Measurements from ENCODE around the gene LRRC74B. TPM values are rescaled to one million over a fixed set of nuclear protein-coding genes. Genes with fewer than 3 reads are reported as not detected.

LRRC74B gene
- total and polyA plus RNA-seq, 12 donors = 0.07 to 0.32 (median 0.19) TPM; not detected in 8

DNA sequence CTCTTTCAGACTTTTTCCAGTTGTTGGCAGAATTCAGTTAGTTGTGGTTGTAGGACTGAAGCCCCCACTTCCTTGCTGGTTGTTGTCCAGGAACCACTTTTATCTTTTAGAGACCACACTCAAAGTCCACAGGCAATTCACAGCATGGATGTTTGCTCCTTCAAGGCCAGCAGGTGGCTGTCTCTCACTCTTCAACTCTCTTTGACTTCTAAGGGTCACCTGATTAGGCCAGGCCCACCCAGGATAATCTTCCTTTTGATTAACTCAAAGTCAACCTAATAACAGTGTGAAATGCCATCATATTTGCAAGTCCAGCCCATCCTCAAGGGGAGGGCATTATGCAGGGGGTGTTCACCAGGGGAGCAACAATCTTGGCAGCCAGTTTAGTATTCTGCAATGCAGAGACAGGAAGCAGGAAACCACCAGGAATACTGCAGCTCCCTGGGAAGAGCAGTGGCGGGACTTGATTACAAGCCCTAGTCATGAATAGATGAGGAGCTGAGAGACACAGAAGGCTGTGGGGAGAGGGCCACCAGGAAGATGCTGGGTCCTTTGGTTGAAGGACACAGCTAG is 52.4 kb downstream of the LRRC74B start:
- WGBS, 4 donors = 75 to 87% (median 80%) methylated on average over 1 of the region's 1 CpG
- H3K4me1 ChIP-seq (replicated peaks in 1 of 2) = no peaks in the 10 kb centered on the region
- DNase-seq = no peak
- H3K4me3 ChIP-seq = no peak overlapping the region
- H3K27ac ChIP-seq = no peak overlapping the region
- no peaks in the 10 kb centered on the region for H3K9me3 ChIP-seq (replicated peaks in 1 of 3)
- no peaks in the 10 kb centered on the region for H3K36me3 ChIP-seq (replicated peaks in 1 of 2)
- no peak for TF ChIP-seq POLR2A (IDR thresholded peaks at IDR 0.05)
- TF ChIP-seq, protein P1, sequence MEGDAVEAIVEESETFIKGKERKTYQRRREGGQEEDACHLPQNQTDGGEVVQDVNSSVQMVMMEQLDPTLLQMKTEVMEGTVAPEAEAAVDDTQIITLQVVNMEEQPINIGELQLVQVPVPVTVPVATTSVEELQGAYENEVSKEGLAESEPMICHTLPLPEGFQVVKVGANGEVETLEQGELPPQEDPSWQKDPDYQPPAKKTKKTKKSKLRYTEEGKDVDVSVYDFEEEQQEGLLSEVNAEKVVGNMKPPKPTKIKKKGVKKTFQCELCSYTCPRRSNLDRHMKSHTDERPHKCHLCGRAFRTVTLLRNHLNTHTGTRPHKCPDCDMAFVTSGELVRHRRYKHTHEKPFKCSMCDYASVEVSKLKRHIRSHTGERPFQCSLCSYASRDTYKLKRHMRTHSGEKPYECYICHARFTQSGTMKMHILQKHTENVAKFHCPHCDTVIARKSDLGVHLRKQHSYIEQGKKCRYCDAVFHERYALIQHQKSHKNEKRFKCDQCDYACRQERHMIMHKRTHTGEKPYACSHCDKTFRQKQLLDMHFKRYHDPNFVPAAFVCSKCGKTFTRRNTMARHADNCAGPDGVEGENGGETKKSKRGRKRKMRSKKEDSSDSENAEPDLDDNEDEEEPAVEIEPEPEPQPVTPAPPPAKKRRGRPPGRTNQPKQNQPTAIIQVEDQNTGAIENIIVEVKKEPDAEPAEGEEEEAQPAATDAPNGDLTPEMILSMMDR (IDR thresholded peaks at IDR 0.05) = no peak
- H3K27me3 ChIP-seq = no peaks in the 10 kb centered on the region
- intact Hi-C loops (cut with DNase I) = no loop called here

DNA sequence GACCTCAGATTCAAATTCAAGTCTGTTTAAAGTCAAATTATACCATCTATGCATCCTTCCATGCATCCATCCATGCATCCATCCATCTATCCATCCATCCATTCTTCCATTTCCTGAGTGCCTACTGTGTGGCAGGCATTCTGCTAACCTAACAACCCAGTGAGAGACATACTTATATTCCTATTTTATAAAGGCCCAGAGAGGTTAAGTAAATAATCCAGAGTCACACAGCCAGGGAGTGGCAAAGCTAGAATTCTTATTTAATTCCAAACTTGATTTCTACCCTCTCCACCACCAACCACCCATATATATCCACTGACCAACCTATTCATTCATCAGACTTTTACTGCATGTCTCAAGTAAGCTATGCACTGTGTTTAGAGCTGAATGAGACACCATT is 53.8 kb downstream of the LRRC74B start:
- no peaks in the 10 kb centered on the region for H3K36me3 ChIP-seq (replicated peaks in 1 of 2)
- no peaks in the 10 kb centered on the region for H3K27me3 ChIP-seq
- no peak overlapping the region for H3K4me3 ChIP-seq
- H3K4me1 ChIP-seq (replicated peaks in 1 of 2) = no peaks in the 10 kb centered on the region
- DNase-seq = no peak
- no peak overlapping the region for H3K27ac ChIP-seq
- intact Hi-C loops (cut with DNase I) = no loop called here
- TF ChIP-seq POLR2A (IDR thresholded peaks at IDR 0.05) = no peak
- TF ChIP-seq, protein P1 (IDR thresholded peaks at IDR 0.05) = no peak
- no peaks in the 10 kb centered on the region for H3K9me3 ChIP-seq (replicated peaks in 1 of 3)

DNA sequence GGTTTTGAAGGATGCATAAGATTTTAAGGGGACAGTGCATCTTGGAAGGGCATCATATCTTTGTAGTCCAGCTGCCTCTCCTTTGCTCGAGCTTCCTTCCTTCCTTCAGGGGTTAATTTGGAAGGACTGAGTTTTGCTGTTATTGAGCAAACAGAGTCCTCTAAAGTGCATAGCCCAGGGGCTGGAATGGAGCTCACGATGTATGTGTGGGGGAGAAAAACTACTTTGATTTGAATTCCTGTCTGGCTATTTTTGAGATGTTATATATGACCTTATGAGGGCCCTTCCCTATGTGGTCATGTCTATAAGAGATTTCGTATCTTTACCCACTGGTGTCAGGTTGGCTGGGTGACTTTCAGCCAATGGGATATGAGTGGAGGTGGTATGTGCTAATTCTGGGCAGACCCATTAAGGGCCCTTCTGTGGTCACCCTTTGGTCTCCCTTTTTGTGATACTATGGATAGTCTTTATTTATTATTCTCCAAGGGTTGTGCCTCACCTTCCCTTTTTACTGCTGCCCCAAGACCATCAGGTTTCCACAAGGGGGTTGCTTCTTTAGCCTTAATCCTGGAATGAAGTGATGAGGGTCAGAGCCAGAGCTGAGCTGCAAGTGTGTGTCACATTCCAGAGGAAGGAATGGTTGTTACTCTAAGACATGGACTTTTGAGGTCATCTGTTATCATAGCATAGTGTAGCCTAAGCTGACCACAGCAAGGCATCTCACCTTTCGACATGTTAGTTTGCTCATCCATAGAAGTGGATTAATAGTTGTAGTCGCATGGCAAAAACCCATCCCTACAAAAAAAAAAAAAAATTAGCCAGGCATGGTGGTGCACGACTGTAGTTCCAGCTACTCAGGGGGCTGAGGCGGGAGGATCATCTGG is 54.6 kb downstream of the LRRC74B start:
- Histone ChIP-seq H3K9me3 (replicated peaks in 1 of 3) (no peaks in the 10 kb centered on the region), H3K4me3 (no peak overlapping the region), H3K36me3 (replicated peaks in 1 of 2) (no peaks in the 10 kb centered on the region), H3K27ac (no peak overlapping the region), H3K27me3 (no peaks in the 10 kb centered on the region), H3K4me1 (replicated peaks in 1 of 2) (no peaks in the 10 kb centered on the region)
- intact Hi-C loops (cut with DNase I) = loop anchor here in 1 of 2 donors (10.0 kb wide), 1 partner anchor 216 kb away; no protein-coding TSS in a partner anchor
- no peak for DNase-seq
- WGBS, 4 donors = 80 to 81% (median 81%) methylated on average over 7 of the region's 7 CpGs
- TF ChIP-seq POLR2A (IDR thresholded peaks at IDR 0.05) = no peak
- TF ChIP-seq, protein P1 (IDR thresholded peaks at IDR 0.05) = no peak

DNA sequence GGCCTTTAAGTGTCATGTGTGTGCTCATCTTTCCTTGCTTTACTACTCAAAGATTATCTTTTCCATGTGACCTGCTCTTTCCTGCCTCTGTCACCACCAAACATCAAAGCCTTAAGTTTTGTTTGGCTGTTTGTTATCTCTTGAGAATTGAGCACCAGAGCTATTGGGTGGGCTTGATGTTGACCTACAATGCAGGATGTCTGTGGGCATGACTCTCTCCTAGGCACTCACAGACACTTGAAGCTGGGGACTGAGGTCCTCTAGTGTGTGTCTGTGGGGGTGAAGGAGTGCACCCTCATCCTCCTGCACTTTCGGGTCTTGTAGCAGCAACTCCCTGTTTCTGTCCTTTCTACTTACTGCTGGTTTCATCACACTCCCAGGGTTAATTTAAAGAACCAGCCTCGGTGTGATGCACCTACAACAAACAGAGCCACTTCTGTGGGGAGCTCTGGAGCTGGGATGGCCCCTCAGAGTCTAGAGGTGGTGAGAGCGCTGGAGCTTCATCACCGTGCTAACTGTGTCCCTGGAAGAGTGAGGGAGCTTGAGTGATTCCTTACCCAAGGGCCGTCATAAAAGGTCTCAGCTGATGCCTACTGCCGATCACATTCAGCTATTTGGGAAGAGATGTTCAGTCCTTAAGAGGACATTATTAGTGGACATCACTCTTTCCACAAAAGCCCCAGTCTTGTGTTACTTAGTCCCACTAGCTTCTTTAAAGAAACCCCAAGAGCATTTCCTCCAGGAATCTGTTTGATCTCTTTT is 56.3 kb downstream of the LRRC74B start:
- no peaks in the 10 kb centered on the region for H3K36me3 ChIP-seq (replicated peaks in 1 of 2)
- no peak overlapping the region for H3K27ac ChIP-seq
- H3K9me3 ChIP-seq (replicated peaks in 1 of 3) = no peaks in the 10 kb centered on the region
- 71 to 81% (median 79%) methylated on average over 6 of the region's 6 CpGs for WGBS, 4 donors
- no peaks in the 10 kb centered on the region for H3K27me3 ChIP-seq
- DNase-seq = no peak
- no peaks in the 10 kb centered on the region for H3K4me1 ChIP-seq (replicated peaks in 1 of 2)
- TF ChIP-seq, protein P1 (IDR thresholded peaks at IDR 0.05) = no peak
- no peak for TF ChIP-seq POLR2A (IDR thresholded peaks at IDR 0.05)
- no peak overlapping the region for H3K4me3 ChIP-seq
- intact Hi-C loops (cut with DNase I) = loop anchor here in 1 of 2 donors (10.0 kb wide), 1 partner anchor 217 kb away; no protein-coding TSS in a partner anchor

Data from adrenal gland (tissue), 12 donors.